ENCODE results near the gene BPIFB6.
A peak's percentile ranks its signal among the peaks of the same experiment; 100 is the strongest.

Gene BPIFB6

GRCh38 chr20:33075281-33075680 lies 43.8 kb downstream of the BPIFB6 start:
- TF ChIP-seq CTCF (IDR thresholded peaks at IDR 0.05; ENCODE audit: low read length) (no peak), EZH2phosphoT487 (IDR thresholded peaks at IDR 0.05; ENCODE audit: low read length) (no peak), EZH2 (optimal IDR thresholded peaks at IDR 0.05; ENCODE audit: low read depth, low read length) (no peak)
- H3K9ac ChIP-seq (ENCODE audit: low read length) = no peak overlapping the region
- H3K27me3 ChIP-seq (replicated peaks; ENCODE audit: insufficient read depth, low read length) = peaks cover 54% of the 10 kb centered on the region
- H4K20me1 ChIP-seq (ENCODE audit: insufficient read depth, low read length) = no peaks in the 10 kb centered on the region
- DNase-seq = no peak
- no peaks in the 10 kb centered on the region for H3K4me1 ChIP-seq (ENCODE audit: low read length)
- H3K4me2 ChIP-seq (ENCODE audit: low read depth, low read length) = no peak overlapping the region
- no peaks in the 10 kb centered on the region for H3F3A ChIP-seq (ENCODE audit: insufficient read depth, low read length)
- H3K36me3 ChIP-seq (replicated peaks; ENCODE audit: insufficient read depth, low read length) = no peaks in the 10 kb centered on the region
- H3K27ac ChIP-seq (ENCODE audit: low read length) = no peak overlapping the region
- H2AFZ ChIP-seq (ENCODE audit: low read length) = no peak overlapping the region
- no peaks in the 10 kb centered on the region for H3K79me2 ChIP-seq (ENCODE audit: low read length)
- no peak overlapping the region for H3K4me3 ChIP-seq (ENCODE audit: low read length)
- no peaks in the 10 kb centered on the region for H3K9me2 ChIP-seq (replicated peaks; ENCODE audit: insufficient read depth, low read length)
- H3K9me3 ChIP-seq (replicated peaks; ENCODE audit: insufficient read depth, low read length) = no peaks in the 10 kb centered on the region

- Histone ChIP-seq H3K4me3 (ENCODE audit: low read length) (no peak overlapping the region), H3K9me2 (replicated peaks; ENCODE audit: insufficient read depth, low read length) (no peaks in the 10 kb centered on the region), H3K36me3 (replicated peaks; ENCODE audit: insufficient read depth, low read length) (no peaks in the 10 kb centered on the region), H2AFZ (ENCODE audit: low read length) (no peak overlapping the region), H3F3A (ENCODE audit: insufficient read depth, low read length) (no peaks in the 10 kb centered on the region), H3K9me3 (replicated peaks; ENCODE audit: insufficient read depth, low read length) (no peaks in the 10 kb centered on the region), H3K9ac (ENCODE audit: low read length) (no peak overlapping the region), H3K4me2 (ENCODE audit: low read depth, low read length) (no peak overlapping the region), H3K27ac (ENCODE audit: low read length) (no peak overlapping the region), H3K4me1 (ENCODE audit: low read length) (no peaks in the 10 kb centered on the region), H3K79me2 (ENCODE audit: low read length) (no peaks in the 10 kb centered on the region), H3K27me3 (replicated peaks; ENCODE audit: insufficient read depth, low read length) (peaks cover 43% of the 10 kb centered on the region), H4K20me1 (ENCODE audit: insufficient read depth, low read length) (no peaks in the 10 kb centered on the region)
- peak; percentile 25 for TF ChIP-seq CTCF (IDR thresholded peaks at IDR 0.05; ENCODE audit: low read length)
- TF ChIP-seq EZH2 (optimal IDR thresholded peaks at IDR 0.05; ENCODE audit: low read depth, low read length) = no peak
- TF ChIP-seq EZH2phosphoT487 (IDR thresholded peaks at IDR 0.05; ENCODE audit: low read length) = no peak
- no peak for DNase-seq
Observed at GRCh38 chr20:33076662-33077372, 45.4 kb downstream of the BPIFB6 start.

GRCh38 chr20:33079259-33079658 lies 47.8 kb downstream of the BPIFB6 start, which contains the start of gene BPIFB4:
BPIFB4 (plus strand) TSS chr20:33079643; CDS start chr20:33081527, 1,884 bp downstream.
- no peaks in the 10 kb centered on the region for H3K36me3 ChIP-seq (replicated peaks; ENCODE audit: insufficient read depth, low read length)
- no peak for TF ChIP-seq CTCF (IDR thresholded peaks at IDR 0.05; ENCODE audit: low read length)
- no peaks in the 10 kb centered on the region for H3F3A ChIP-seq (ENCODE audit: insufficient read depth, low read length)
- no peak within 1 kb of the TSS for H2AFZ ChIP-seq (ENCODE audit: low read length)
- H3K4me3 ChIP-seq (ENCODE audit: low read length) = no peak within 1 kb of the TSS
- no peaks in the 10 kb centered on the region for H3K9me2 ChIP-seq (replicated peaks; ENCODE audit: insufficient read depth, low read length)
- H3K4me1 ChIP-seq (ENCODE audit: low read length) = no peaks in the 10 kb centered on the region
- no peak within 1 kb of the TSS for H3K27ac ChIP-seq (ENCODE audit: low read length)
- H3K9me3 ChIP-seq (replicated peaks; ENCODE audit: insufficient read depth, low read length) = no peaks in the 10 kb centered on the region
- H3K79me2 ChIP-seq (ENCODE audit: low read length) = no peaks in the 10 kb centered on the region
- peaks cover 31% of the 10 kb centered on the region for H3K27me3 ChIP-seq (replicated peaks; ENCODE audit: insufficient read depth, low read length)
- H3K4me2 ChIP-seq (ENCODE audit: low read depth, low read length) = no peak within 1 kb of the TSS
- H4K20me1 ChIP-seq (ENCODE audit: insufficient read depth, low read length) = no peaks in the 10 kb centered on the region
- H3K9ac ChIP-seq (ENCODE audit: low read length) = no peak within 1 kb of the TSS
- DNase-seq = no peak

Measured in MM.1S (cell line).